ENCODE measurements around the gene NMRK1.
A peak's percentile ranks its signal among the peaks of the same experiment; 100 is the strongest.

Gene NMRK1

DNA sequence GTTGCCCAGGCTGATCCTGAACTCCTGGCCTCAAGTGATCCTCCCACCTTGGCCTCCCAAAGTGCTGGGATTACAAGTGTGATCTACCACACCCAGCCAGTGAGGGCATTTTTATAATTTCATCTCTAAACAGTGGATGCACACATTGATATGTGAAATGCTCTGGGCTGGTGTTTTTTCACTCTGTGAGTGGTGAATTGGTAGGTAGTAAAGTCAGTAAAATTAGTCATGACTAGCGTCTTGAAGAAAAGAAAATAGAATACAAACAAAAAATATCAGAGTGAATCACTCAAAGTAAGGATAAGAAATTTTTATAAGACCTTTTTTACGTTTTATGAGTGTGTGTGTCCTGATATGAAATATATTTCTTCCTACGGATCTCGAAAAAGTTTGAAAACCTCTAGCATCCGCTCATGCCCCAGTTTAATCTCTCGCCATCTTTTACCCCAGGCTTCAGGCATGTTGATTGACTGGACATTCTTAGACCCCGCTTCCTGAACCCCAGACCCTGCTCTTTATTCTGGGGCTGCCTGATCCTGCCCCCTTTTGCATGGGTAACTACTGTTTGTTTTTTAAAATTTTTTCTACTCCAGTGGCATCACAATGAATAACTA lies 14.3 kb upstream of the NMRK1 start:
- DNase-seq (ENCODE audit: low read depth in 2 of 2): no peak

DNA sequence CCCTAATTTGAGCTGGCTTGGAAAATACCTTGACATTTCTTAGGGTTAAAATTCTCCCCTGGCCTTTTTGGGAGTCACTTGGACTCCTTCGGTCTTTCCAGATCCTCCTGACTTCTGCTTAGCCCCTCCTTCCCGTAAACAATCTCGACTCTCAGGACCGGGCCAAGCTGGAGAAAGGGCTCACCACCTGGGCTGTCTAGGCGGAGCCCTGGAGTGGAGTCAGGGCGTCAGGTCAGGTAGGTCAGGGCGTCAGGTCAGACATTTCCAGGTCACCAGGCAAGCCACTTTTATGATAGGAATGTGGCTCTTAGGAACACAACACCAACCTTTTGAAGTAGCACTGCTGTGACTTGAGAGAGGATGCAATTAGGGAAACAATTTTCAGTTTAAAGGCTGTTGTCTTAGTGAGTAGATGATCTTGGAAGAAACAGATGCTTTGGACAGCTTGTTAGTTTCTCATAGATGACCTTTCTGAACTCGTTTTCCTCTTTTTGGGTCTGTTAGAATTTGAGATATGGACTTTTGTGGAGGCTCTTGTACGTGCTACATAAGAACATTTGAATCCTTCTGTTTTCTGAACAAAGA lies 13.1 kb upstream of the NMRK1 start:
- DNase-seq (ENCODE audit: low read depth in 2 of 2): no peak

DNA sequence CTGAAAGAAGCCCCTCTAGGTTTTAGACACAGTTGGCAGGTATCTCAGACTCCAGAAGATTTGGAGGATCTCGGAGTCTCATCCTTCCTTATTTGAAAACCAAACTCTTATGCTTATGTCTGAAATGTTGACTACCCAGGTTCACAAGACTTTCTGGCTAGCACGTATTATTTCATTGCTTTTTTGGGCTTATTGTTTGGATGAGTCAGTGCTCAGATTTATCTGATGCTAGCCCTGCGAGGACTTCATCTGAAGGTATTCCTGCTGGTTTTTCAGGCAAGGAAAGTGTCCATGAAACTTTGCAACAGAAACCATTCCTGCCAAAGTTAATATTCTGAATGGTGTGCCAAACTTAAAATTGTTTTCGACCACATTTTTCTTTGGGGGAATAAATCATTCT lies 8.8 kb upstream of the NMRK1 start:
- DNase-seq (ENCODE audit: low read depth in 2 of 2): no peak

DNA sequence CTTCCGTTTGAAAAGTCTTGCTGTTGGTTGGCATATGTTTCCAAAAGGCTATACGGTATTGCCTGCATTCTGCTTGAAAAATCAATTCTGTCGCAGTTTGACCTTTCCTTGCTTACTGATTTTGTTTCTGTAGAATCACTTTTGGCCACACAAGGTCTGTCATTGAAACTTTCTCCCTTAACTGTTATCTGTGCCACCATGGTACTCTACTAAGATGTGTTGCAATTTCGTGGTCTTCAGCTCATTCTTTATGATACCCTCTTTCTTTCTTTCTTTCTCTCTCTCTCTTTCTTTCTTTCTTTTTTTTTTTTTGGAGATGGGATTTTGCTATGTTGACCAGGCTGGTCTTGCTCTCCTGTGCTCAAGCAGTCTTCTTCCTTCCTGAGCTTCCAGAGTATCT lies 4.8 kb upstream of the NMRK1 start:
- no peak for DNase-seq (ENCODE audit: low read depth in 2 of 2)

DNA sequence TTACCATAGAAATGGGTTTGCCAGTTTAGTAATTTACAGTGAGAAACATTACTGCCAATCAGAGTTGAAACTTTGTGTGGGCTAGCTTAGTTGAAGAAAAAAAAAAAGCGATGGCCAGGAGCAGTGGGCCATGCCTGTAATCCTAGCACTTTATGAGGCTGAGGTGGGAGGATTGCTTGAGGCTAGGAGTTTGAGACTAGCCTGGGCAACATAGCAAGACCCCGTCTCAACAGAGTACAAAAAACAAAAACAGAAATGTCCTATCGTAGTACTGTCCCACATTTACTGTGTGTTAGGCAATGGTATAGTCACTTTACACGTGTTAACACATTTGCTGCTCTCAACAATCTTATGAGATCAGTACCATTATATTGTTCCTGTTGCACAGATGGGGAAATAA lies 2.6 kb upstream of the NMRK1 start:
- DNase-seq (ENCODE audit: low read depth in 2 of 2): no peak

DNA sequence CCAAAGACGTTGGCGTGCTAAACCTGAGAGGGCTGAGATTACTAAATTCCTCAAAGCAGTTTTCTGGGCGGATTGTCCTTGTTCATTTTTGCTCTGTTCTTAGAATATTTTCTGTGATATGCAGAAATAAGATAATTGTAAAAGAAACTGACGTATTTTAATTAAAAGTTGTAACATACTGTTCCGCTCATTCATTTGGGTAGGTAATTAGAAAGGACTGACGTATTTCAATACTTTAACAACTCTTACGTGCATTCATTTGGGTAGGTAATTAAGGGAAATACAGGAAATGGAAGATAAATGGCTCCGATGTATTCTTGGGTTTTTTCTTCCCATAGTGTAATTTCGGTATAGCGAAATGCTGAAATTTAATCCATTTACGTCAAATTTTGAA lies 1.4 kb upstream of the NMRK1 start:
- no peak for DNase-seq (ENCODE audit: low read depth in 2 of 2)

DNA sequence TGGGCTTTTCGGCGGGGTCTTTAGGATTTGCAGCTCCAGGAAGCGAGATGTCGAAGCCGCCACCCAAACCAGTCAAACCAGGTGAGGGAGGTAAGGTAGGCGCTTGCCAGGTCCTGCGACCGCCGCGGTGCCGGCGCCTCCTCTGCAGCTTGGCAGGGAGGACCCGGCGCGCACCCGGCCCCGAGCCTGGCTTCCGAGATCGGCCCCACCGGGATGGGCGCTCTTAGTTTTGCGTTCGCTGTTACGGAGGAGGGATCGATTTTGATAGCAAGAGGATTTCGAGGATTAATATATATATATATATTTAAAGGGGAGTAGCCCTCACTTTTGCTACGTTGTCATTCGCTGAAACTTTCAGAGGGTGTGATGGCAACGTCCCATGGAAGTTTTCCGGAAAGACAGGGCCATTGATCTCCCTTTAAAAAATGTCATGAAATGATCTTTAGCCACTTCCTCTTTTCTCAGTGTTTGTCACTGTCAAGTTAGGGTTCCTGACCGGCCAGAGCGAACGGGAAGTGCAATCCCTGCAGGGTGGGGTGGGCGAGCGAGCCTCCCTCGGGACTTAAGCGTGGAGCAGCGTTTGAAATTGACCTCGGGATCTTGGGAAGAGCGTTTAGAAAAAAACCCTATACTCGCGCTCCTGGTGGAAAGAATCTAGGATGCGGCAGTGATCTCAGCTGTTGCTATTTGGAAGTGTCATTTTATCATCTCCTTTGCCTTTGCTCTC lies 854 bp upstream of the NMRK1 start:
- no peak for DNase-seq (ENCODE audit: low read depth in 2 of 2)

DNA sequence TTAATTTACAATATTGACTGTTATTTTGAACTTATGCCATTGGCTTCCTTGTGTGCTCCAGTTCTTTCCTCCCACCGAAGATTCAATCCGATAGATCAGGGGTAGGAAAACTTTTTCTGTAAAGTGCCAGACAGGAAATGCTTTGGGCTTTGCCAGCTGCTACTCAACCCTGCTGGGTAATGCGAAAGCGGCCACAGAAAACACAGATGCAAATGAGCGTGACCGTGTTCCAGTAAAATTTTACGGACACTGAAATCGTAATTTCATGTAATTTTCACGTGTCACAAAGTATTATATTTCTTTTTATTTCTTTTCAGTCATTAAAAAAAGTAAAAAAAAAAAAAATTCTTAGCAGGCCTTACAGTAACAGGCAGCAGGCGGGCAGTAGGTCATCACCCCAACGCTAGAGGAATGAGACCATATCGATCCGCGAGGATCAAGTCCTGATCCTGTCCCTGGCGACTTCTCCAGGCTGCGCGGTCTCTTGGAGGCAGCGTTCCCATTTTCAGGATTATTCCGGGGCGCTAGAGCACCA lies 599 bp downstream of the NMRK1 start:
- peak; percentile 25 to 39 for DNase-seq (ENCODE audit: low read depth in 2 of 2)

DNA sequence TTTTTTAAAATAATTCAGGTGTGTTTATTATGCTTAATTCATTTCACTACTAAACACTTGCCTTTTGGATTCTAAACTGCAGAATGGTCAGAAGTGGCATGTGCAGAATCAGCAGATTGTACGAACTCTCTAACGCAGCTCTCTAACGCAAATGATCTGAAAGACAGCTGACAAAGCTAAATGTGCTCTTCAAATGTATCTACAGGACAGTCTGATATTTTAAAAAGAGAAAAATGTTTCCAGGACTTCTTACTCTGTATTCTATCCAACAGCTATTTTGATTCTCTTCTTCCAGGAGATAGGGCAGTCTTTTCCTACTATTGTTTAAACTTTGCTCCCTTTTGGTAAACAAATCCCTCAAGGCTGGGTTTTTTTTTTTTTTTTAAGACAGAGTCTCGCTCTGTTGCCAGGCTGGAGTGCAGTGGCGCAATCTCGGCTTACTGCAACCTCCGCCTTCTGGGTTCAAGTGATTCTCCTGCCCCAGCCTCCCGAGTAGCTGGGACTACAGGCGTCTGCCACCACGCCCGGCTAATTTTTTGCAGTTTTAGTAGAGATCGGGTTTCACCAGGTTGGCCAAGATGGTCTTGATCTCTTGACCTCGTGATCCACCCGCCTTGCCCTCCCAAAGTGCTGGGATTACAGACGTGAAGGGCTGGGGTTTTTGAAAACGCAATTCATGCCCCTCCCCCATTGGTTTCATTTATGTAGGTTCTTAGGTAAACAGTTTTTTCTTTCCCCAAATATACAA lies 1.2 kb downstream of the NMRK1 start:
- DNase-seq (ENCODE audit: low read depth in 2 of 2): no peak

DNA sequence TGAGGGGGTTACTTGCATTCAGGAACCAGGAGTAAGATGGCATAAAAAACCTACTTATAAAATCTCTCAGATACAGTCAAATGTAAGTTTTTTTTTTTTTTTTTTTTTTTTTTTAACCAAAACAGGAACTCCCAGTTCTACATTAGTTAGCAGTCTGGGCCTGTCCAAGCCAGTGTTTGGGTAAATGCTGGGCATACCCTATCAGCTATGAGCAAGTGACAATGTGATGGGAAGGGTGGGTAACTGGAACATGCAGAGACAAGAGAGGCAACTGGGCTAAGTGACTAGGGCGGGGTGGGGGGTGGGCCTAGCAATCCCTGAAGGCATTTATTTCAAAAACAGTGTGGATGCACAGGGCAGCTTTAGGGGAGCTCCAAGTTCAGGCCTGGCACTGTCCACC lies 2.3 kb downstream of the NMRK1 start:
- DNase-seq (ENCODE audit: low read depth in 2 of 2): no peak

DNA sequence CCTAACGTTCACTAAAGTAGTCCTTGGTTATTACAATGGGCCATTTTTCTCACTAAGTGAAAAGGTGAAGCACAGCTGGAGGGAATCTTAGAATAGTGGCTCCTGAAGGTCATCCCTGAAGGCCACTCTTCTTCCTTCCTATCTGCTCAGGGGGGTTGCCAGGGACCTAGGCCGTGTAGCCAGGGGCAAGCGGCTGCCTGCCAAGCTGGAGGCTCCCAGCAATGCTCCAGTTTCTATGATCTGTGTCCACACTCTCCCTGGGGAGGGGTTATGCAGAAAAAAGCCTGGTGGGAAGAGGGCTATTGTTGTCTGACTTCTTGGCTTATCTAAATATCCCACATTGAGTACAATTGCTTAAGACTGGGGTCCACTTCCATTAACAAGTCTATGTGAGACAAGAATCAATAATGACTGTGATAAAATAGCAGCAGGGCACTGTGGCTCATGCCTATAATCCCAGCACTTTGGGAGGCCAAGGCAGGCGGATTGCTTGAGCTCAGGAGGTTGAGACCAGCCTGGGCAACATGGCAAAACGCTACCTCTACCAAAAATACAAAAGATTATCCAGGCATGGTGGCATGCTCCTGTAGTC lies 3.8 kb downstream of the NMRK1 start:
- no peak for DNase-seq (ENCODE audit: low read depth in 2 of 2)

DNA sequence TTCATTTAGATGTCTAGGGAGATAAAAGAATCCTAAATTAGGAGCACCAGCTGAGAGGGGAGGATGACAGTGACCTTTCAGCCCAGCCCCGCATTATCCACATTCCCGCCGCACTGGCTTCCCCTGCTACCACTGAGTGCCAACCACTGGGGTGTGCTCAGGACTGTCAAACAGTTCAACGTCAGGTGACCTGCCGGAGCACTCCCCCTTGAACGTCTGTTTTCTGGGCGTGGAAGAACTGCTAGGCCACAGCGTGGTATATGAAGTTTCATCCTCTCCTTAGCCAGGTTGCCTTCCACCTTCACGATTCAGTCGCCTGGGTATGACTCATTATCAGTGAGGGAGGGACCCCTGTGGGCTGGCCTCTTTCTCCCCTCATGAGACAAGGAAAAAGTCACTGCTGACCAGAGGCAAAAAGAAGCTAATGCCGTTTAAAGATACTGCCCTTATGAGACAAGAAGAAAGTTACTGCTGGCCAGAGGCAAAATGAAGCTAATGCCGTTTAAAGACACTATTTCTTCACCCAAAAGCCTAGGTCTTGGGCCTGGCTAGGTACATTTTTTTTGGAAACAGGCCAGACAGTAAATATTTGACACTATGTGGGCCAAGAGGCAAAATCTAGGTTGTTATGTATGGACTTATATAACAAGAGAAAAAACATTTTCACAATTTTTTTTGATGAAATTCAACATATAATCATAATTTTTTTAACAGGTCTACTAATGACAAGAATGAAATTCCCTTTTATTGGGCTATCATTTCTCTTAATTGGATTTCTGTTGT lies 4.6 kb downstream of the NMRK1 start:
- DNase-seq (ENCODE audit: low read depth in 2 of 2): peak in 1 of 2 donors; percentile 25

DNA sequence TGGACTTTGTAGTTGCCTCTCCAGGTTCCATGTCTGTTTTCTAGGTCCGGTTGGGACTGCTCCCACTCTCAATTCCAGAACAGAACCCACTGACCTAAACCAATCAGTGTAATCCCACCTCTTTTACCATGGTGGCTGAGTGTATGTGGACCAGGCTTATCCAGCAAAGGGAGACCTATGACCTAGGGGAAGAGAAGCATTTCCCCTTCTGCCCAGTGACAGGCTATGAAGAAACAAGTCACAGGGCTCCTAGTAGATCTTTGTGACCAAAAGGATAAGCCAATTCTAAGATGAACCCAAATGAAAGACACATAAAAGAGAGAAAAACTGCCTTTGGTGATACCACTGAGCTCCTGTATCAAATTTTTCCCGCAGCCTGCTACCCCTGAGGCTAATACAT lies 6.3 kb downstream of the NMRK1 start:
- DNase-seq (ENCODE audit: low read depth in 2 of 2): no peak

DNA sequence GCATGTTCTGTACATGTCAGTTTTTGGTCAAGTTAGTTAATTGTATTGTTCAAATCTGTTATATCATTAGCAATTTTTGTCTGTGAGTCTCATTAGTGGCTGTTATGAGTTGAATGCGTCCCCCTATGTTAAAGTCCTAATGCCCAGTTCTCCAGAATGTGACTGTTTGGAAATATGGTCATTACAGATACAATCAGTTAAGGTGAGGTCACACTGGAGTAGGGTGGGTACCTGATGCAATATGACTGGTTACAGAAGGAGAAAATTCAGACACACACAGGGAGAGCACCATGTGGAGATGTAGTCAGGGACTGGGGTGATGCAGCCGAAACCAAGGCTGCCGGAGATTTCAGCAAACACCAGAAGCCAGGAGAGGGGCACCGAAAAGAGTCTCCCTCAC lies 15.1 kb downstream of the NMRK1 start:
- DNase-seq (ENCODE audit: low read depth in 2 of 2): no peak

DNA sequence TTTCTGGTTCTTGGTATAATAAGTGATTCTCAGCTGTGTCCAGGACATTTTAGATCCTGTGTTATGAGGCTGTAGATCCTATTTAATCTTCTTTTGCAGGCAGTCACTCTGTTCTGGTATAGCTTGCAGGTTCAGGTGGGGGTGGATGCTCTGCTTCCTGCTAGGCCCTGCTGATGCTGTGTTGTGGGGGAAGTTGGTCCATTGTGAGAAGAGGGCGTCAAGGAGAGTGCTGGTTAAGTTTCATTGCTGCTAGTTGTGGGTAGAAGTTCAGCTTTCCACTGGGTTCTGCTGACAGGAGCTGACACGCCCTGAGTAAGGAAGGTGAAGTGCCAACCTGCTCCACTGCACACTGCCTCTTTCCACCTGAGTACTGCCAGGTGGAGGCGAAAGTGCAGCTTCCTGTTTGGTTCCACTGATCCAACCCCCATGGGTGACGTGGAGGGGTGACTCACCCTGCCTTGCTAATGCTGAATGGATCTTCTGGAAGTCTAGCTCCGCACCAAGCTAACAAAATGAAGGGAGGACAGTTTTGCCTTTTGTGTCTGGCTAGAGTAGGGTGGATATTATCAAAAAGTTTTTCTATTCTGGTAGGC lies 16.3 kb downstream of the NMRK1 start:
- peak; percentile 33 to 58 for DNase-seq (ENCODE audit: low read depth in 2 of 2)

DNA sequence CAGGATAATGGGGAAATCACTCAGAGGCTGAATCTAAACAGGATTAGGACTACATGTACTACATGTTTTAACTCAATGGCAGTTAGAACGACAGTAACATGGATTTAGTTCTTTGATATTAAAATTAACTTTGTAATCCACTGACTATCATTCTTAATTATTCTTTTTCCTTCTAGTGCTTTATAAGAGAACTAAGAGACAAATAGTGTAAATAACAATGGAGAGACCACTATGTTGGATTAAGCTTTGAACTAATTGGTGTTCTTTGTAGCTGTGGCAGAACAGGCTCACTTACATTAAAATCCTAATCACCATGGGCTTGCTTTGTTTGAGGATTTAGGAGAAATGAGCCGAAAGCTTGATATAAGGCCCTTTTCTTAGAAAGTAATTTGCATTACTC lies 18.8 kb downstream of the NMRK1 start:
- DNase-seq (ENCODE audit: low read depth in 2 of 2): no peak

DNA sequence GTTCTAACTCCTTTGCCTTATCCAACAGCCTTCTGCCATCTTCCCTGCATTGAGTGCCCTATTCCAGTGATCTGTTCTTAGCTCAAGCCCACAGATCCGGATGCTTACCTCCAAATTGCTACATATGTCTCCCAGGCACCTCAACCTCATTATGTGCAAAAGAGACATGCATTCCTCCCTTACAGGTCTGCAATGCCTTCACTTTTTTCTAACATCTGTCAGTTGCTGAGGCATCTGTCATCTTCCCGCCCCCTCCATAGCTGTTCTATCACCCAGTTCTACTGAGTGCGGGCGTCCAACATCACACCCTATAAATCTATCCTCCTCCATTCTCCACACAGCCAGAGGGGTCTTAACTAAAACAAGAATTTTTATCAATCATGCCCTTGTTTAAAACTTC lies 20.1 kb downstream of the NMRK1 start:
- DNase-seq (ENCODE audit: low read depth in 2 of 2): no peak

DNA sequence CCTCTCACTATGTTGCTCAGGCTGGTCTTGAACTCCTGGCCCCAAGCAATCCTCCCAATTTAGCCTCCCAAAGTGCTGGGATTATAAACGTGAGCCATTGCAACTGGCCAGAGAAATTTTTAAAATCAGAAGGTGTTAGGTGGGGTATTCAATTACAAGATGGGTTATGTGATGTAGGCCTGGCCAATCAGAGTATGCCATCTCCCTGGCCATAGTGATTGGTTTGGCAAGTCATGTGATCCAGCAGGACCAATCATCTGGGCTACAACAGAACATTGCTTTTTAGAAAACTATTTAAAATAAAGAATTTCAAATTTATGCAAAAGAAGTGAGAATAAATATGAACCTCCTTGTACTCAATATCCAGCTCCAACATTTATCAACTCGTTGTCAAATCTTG lies 22.4 kb downstream of the NMRK1 start:
- no peak for DNase-seq (ENCODE audit: low read depth in 2 of 2)

DNA sequence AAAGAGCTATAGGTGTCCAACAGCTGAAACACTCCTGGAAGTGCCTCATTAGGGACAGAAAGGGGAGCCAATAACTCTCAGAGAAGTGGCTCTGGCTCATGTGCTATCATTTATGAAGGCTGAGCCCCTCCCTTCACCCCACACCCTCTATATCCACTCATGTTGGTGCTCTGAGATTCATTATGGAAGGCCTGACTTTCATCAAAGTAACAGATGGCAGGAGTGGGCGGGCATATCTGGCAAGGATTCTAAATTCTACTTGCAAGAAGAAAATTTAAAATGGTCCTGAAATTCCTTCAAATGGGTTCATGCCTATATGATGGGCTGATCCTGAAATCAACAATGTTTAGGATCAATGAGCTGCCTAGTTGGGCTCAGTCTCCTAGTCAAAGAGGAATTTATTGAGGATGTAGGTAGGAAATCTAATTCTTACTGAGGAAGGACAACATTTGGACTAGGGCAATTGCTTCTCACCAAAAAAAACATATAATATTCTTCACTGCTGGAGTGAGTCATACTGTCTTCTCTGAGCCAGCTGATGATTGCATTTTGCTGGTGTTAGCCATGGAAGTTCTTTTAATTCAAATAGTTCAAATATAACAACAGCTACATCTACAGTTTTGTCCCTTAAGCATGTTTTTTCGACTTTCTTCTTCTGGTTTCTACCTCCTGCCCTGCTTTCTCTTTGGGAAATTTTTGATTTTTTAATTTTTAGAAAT lies 23.5 kb downstream of the NMRK1 start:
- no peak for DNase-seq (ENCODE audit: low read depth in 2 of 2)
